ENCODE measurements around the gene XPO6. TPM values are rescaled to one million over a fixed set of nuclear protein-coding genes. Genes with fewer than 3 reads are reported as not detected.
"Not testable (repeated sequence)": the region's sequence is repeated elsewhere in the genome, so short reads cannot be mapped to it uniquely, and the experiment has no call there.

XPO6 gene
- total RNA-seq, 1 donor from 2014 or later: 72.7 TPM

- H3K4me3 ChIP-seq: no peak overlapping the region
- TF ChIP-seq POLR2AphosphoS5 (IDR thresholded peaks at IDR 0.05; ENCODE audit: insufficient read depth in 1 of 2, low read depth in 1 of 2): no peak
- TF ChIP-seq, protein P1, sequence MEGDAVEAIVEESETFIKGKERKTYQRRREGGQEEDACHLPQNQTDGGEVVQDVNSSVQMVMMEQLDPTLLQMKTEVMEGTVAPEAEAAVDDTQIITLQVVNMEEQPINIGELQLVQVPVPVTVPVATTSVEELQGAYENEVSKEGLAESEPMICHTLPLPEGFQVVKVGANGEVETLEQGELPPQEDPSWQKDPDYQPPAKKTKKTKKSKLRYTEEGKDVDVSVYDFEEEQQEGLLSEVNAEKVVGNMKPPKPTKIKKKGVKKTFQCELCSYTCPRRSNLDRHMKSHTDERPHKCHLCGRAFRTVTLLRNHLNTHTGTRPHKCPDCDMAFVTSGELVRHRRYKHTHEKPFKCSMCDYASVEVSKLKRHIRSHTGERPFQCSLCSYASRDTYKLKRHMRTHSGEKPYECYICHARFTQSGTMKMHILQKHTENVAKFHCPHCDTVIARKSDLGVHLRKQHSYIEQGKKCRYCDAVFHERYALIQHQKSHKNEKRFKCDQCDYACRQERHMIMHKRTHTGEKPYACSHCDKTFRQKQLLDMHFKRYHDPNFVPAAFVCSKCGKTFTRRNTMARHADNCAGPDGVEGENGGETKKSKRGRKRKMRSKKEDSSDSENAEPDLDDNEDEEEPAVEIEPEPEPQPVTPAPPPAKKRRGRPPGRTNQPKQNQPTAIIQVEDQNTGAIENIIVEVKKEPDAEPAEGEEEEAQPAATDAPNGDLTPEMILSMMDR (IDR thresholded peaks at IDR 0.05): no peak
- no peak for TF ChIP-seq POLR2A (IDR thresholded peaks at IDR 0.05)
- H3K36me3 ChIP-seq: no peaks in the 10 kb centered on the region
- intact Hi-C loops (cut with DNase I): no loop called here
- H3K9me3 ChIP-seq: no peaks in the 10 kb centered on the region
- H3K27ac ChIP-seq: no peak overlapping the region
- peaks cover 9% of the 10 kb centered on the region for H3K4me1 ChIP-seq
- no peaks in the 10 kb centered on the region for H3K27me3 ChIP-seq
- DNase-seq (ENCODE audit: extremely low spot score in 2 of 2): no peak
Observed at GRCh38 chr16:28258567-28258966, 46.8 kb upstream of the XPO6 start.

- H3K27me3 ChIP-seq: no peaks in the 10 kb centered on the region
- H3K4me1 ChIP-seq: peaks cover 9% of the 10 kb centered on the region
- H3K27ac ChIP-seq: no peak overlapping the region
- intact Hi-C loops (cut with DNase I): no loop called here
- H3K9me3 ChIP-seq: no peaks in the 10 kb centered on the region
- TF ChIP-seq POLR2AphosphoS5 (IDR thresholded peaks at IDR 0.05; ENCODE audit: insufficient read depth in 1 of 2, low read depth in 1 of 2) (no peak), POLR2A (IDR thresholded peaks at IDR 0.05) (no peak)
- TF ChIP-seq, protein P1 (IDR thresholded peaks at IDR 0.05): no peak
- no peaks in the 10 kb centered on the region for H3K36me3 ChIP-seq
- no peak overlapping the region for H3K4me3 ChIP-seq
- DNase-seq (ENCODE audit: extremely low spot score in 2 of 2): no peak
Observed at GRCh38 chr16:28257256-28257655, 45.5 kb upstream of the XPO6 start.

DNA sequence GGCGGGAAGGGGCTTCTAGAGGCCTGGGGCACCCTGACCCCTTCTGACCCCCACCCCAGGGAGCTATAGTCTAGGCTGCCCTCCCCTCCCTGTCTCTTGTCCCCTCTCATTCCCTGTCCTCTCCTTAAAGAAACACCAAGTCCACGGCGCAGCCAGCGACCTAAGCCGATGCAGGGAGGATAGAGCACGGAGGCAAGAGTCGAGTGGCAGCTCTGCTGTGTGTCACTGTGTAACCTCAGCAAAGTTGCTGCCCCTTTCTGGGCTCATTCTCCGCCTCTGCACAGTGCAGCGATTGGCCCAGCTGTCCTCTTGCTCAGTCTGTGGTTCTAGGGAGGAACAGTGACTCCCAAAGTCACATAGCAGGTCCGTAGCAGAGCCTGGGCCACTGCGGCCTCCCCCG lies 44.1 kb upstream of the XPO6 start:
- intact Hi-C loops (cut with DNase I): no loop called here
- Histone ChIP-seq H3K4me3 (no peak overlapping the region), H3K27ac (no peak overlapping the region), H3K36me3 (no peaks in the 10 kb centered on the region), H3K9me3 (no peaks in the 10 kb centered on the region), H3K4me1 (peaks cover 9% of the 10 kb centered on the region), H3K27me3 (no peaks in the 10 kb centered on the region)
- TF ChIP-seq, protein P1 (IDR thresholded peaks at IDR 0.05): no peak
- TF ChIP-seq POLR2AphosphoS5 (IDR thresholded peaks at IDR 0.05; ENCODE audit: insufficient read depth in 1 of 2, low read depth in 1 of 2) (no peak), POLR2A (IDR thresholded peaks at IDR 0.05) (no peak)
- DNase-seq (ENCODE audit: extremely low spot score in 2 of 2): no peak

DNA sequence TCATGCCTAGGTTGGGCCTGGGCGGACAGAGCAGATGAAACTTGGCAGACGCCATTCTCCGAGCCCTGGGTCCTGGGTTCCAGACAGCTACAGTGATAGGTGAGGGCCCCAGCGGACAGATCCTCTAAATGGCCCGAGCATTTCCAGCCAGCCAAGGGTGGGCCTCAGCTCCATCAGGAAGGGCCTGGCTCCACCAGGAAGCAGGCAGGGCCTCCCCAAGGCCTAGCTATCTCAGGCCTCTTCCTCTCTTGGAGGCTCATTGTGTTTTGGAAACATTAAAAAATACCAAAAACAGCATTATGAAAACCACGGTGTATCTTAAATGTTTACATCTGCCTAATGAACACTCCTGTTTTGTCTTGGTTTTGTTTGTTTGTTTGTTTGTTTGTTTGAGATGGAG lies 42.4 kb upstream of the XPO6 start:
- Histone ChIP-seq H3K36me3 (no peaks in the 10 kb centered on the region), H3K4me1 (peaks cover 9% of the 10 kb centered on the region), H3K4me3 (no peak overlapping the region), H3K9me3 (no peaks in the 10 kb centered on the region), H3K27me3 (no peaks in the 10 kb centered on the region), H3K27ac (no peak overlapping the region)
- intact Hi-C loops (cut with DNase I): no loop called here
- no peak for DNase-seq (ENCODE audit: extremely low spot score in 2 of 2)
- no peak for TF ChIP-seq POLR2AphosphoS5 (IDR thresholded peaks at IDR 0.05; ENCODE audit: insufficient read depth in 1 of 2, low read depth in 1 of 2)
- TF ChIP-seq, protein P1 (IDR thresholded peaks at IDR 0.05): no peak
- TF ChIP-seq POLR2A (IDR thresholded peaks at IDR 0.05): no peak

- TF ChIP-seq, protein P1 (IDR thresholded peaks at IDR 0.05): no peak
- TF ChIP-seq POLR2A (IDR thresholded peaks at IDR 0.05) (no peak), POLR2AphosphoS5 (IDR thresholded peaks at IDR 0.05; ENCODE audit: insufficient read depth in 1 of 2, low read depth in 1 of 2) (no peak)
- no peaks in the 10 kb centered on the region for H3K36me3 ChIP-seq
- DNase-seq (ENCODE audit: extremely low spot score in 2 of 2): no peak
- no peak overlapping the region for H3K4me3 ChIP-seq
- H3K9me3 ChIP-seq: no peaks in the 10 kb centered on the region
- intact Hi-C loops (cut with DNase I): no loop called here
- H3K27me3 ChIP-seq: no peaks in the 10 kb centered on the region
- no peaks in the 10 kb centered on the region for H3K4me1 ChIP-seq
- no peak overlapping the region for H3K27ac ChIP-seq
Observed at GRCh38 chr16:28250999-28251398, 39.2 kb upstream of the XPO6 start.

- H3K9me3 ChIP-seq; H3K27ac ChIP-seq; H3K4me3 ChIP-seq; H3K36me3 ChIP-seq; H3K4me1 ChIP-seq; intact Hi-C loops (cut with DNase I); H3K27me3 ChIP-seq; DNase-seq (ENCODE audit: extremely low spot score in 2 of 2): not testable (repeated sequence)
Observed at GRCh38 chr16:28249483-28249882, 37.7 kb upstream of the XPO6 start.
